Measurements from ENCODE around the gene TRAP1. TPM values are rescaled to one million over a fixed set of nuclear protein-coding genes. Genes with fewer than 3 reads are reported as not detected.
"Not testable (repeated sequence)": the region's sequence is repeated elsewhere in the genome, so short reads cannot be mapped to it uniquely, and the experiment has no call there.

TRAP1 gene
- polyA plus RNA-seq, 1 of the 3 experiments (the other 2 are of a cell fraction), result 129 TPM

DNA sequence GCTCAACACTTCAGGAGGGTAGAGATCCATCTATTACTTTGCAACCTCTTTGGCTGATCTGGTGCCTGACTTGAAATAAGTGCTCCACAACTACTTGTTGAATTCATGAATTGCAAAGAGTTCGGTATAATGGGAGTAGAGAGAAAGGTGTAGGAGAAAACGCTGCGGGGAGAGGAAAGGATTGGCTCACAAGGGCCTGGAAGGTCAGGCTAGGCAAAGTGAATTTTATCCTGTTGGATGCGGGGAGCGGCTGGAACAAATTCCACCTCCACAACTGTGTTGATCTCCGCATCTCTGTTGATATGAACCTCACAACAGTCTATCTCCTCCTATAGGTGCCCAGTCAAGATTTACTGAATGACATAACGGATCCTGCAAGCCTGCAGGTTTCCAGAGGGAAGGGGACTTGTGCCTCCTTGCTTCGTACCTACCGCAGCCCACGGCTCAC, 106.6 kb downstream of the TRAP1 start:
- DNase-seq, result no peak
- H3K9me2 ChIP-seq, result no peaks in the 10 kb centered on the region
- no peaks in the 10 kb centered on the region for H3F3A ChIP-seq (replicated peaks; ENCODE audit: insufficient read depth)
- H3K79me2 ChIP-seq (ENCODE audit: insufficient read depth), result peaks cover 51% of the 10 kb centered on the region
- peak overlapping the region; percentile 88 for H3K4me2 ChIP-seq
- ChIA-PET CTCF (no interaction called here), POLR2A (no interaction called here)
- H3K9me3 ChIP-seq, result no peaks in the 10 kb centered on the region
- H4K20me1 ChIP-seq (ENCODE audit: insufficient read depth), result no peaks in the 10 kb centered on the region
- H3K4me3 ChIP-seq (ENCODE audit: low read depth in 2 of 2, low read length in 1 of 2), result peak overlapping the region; percentile 71 to 98
- H2AFZ ChIP-seq (ENCODE audit: low read depth), result peak overlapping the region; percentile 96
- H3K36me3 ChIP-seq (replicated peaks in 1 of 2; ENCODE audit: control insufficient read depth in 1 of 2, insufficient read depth in 2 of 2, low read length in 1 of 2), result peaks cover 7 to 8% of the 10 kb centered on the region in 2 experiments
- H3K9ac ChIP-seq, result peak overlapping the region; percentile 86
- no peaks in the 10 kb centered on the region for H3K27me3 ChIP-seq (ENCODE audit: insufficient read depth)
- H3K27ac ChIP-seq (ENCODE audit: low read depth in 2 of 2, low read length in 1 of 2), result peak overlapping the region; percentile 63 to 83; a peak in 3 of 4 replicates
- peaks cover 10 to 12% of the 10 kb centered on the region in 2 experiments for H3K4me1 ChIP-seq (ENCODE audit: control insufficient read depth in 1 of 2, insufficient read depth in 2 of 2, low read depth in 1 of 2, low read length in 1 of 2)
- WGBS (ENCODE audit: low lambda C conversion rate), result 11% methylated on average over 8 of the region's 10 CpGs
- TF ChIP-seq YY1 (IDR thresholded peaks at IDR 0.05; ENCODE audit: low read depth), result no peak
- TF ChIP-seq, protein P1, sequence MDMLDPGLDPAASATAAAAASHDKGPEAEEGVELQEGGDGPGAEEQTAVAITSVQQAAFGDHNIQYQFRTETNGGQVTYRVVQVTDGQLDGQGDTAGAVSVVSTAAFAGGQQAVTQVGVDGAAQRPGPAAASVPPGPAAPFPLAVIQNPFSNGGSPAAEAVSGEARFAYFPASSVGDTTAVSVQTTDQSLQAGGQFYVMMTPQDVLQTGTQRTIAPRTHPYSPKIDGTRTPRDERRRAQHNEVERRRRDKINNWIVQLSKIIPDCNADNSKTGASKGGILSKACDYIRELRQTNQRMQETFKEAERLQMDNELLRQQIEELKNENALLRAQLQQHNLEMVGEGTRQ (IDR thresholded peaks at IDR 0.05; ENCODE audit: borderline replicate concordance, low read depth, low read length), result no peak
- TF ChIP-seq, protein P2, sequence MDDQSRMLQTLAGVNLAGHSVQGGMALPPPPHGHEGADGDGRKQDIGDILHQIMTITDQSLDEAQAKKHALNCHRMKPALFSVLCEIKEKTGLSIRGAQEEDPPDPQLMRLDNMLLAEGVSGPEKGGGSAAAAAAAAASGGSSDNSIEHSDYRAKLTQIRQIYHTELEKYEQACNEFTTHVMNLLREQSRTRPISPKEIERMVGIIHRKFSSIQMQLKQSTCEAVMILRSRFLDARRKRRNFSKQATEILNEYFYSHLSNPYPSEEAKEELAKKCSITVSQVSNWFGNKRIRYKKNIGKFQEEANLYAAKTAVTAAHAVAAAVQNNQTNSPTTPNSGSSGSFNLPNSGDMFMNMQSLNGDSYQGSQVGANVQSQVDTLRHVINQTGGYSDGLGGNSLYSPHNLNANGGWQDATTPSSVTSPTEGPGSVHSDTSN (IDR thresholded peaks at IDR 0.05), result no peak

GRCh38 chr16:3609895-3610697, 107.2 kb downstream of the TRAP1 start:
- H3K4me1 ChIP-seq (ENCODE audit: control insufficient read depth in 1 of 2, insufficient read depth in 2 of 2, low read depth in 1 of 2, low read length in 1 of 2), result peaks cover 10 to 12% of the 10 kb centered on the region in 2 experiments
- ChIA-PET CTCF (no interaction called here), POLR2A (no interaction called here)
- DNase-seq, result no peak
- H3K36me3 ChIP-seq (replicated peaks in 1 of 2; ENCODE audit: control insufficient read depth in 1 of 2, insufficient read depth in 2 of 2, low read length in 1 of 2), result peaks cover 7 to 8% of the 10 kb centered on the region in 2 experiments
- no peaks in the 10 kb centered on the region for H4K20me1 ChIP-seq (ENCODE audit: insufficient read depth)
- peak overlapping the region; percentile 88 for H3K4me2 ChIP-seq
- no peaks in the 10 kb centered on the region for H3K9me2 ChIP-seq
- peak overlapping the region; percentile 96 for H2AFZ ChIP-seq (ENCODE audit: low read depth)
- peak overlapping the region; percentile 71 to 98; a peak in 3 of 4 replicates for H3K4me3 ChIP-seq (ENCODE audit: low read depth in 2 of 2, low read length in 1 of 2)
- TF ChIP-seq, protein P2 (IDR thresholded peaks at IDR 0.05), result no peak
- TF ChIP-seq MAX (IDR thresholded peaks at IDR 0.05; ENCODE audit: low read depth) (no peak), FOXM1 (IDR thresholded peaks at IDR 0.05; ENCODE audit: low read depth) (no peak), POLR2AphosphoS5 (IDR thresholded peaks at IDR 0.05; ENCODE audit: low read depth, low read length) (no peak), RCOR1 (IDR thresholded peaks at IDR 0.05; ENCODE audit: low read length) (no peak), EP300 (IDR thresholded peaks at IDR 0.05; ENCODE audit: borderline replicate concordance in 1 of 2, low read depth in 1 of 2, low read length in 1 of 2) (no peak), RXRA (IDR thresholded peaks at IDR 0.05; ENCODE audit: borderline replicate concordance, low read depth) (no peak), FOXJ3 (CRISPR knock-in tag; IDR thresholded peaks at IDR 0.05) (no peak)
- TF ChIP-seq, protein P3, sequence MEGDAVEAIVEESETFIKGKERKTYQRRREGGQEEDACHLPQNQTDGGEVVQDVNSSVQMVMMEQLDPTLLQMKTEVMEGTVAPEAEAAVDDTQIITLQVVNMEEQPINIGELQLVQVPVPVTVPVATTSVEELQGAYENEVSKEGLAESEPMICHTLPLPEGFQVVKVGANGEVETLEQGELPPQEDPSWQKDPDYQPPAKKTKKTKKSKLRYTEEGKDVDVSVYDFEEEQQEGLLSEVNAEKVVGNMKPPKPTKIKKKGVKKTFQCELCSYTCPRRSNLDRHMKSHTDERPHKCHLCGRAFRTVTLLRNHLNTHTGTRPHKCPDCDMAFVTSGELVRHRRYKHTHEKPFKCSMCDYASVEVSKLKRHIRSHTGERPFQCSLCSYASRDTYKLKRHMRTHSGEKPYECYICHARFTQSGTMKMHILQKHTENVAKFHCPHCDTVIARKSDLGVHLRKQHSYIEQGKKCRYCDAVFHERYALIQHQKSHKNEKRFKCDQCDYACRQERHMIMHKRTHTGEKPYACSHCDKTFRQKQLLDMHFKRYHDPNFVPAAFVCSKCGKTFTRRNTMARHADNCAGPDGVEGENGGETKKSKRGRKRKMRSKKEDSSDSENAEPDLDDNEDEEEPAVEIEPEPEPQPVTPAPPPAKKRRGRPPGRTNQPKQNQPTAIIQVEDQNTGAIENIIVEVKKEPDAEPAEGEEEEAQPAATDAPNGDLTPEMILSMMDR (IDR thresholded peaks at IDR 0.05), result no peak
- H3K79me2 ChIP-seq (ENCODE audit: insufficient read depth), result peaks cover 44% of the 10 kb centered on the region
- no peaks in the 10 kb centered on the region for H3K27me3 ChIP-seq (ENCODE audit: insufficient read depth)
- peak overlapping the region; percentile 86; the same call in 1 of the 2 replicates for H3K9ac ChIP-seq
- WGBS (ENCODE audit: low lambda C conversion rate), result 91% methylated on average over 14 of the region's 14 CpGs
- no peak overlapping the region for H3K27ac ChIP-seq (ENCODE audit: low read depth in 2 of 2, low read length in 1 of 2)
- H3K9me3 ChIP-seq, result no peaks in the 10 kb centered on the region
- no peaks in the 10 kb centered on the region for H3F3A ChIP-seq (replicated peaks; ENCODE audit: insufficient read depth)

DNA sequence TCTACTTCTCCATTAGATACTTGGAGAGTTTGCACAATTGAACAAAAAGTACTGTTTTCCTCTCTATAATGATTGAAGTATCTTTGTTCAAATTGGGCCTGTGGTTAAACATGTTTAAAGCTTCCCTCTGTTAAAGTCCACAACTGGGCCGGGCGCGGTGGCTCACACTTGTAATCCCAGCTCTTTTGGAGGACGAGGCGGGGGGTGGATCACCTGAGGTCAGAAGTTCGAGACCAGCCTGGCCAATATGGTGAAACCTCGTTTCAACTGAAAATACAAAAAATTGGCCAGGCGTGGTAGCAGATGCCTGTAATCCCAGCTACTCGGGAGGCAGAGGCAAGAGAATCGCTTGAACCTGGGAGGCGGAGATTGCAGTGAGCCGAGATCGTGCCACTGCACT, 108.3 kb downstream of the TRAP1 start:
- H2AFZ ChIP-seq (ENCODE audit: low read depth); H3K27me3 ChIP-seq (ENCODE audit: insufficient read depth); H4K20me1 ChIP-seq (ENCODE audit: insufficient read depth); H3K36me3 ChIP-seq (replicated peaks in 1 of 2; ENCODE audit: control insufficient read depth in 1 of 2, insufficient read depth in 2 of 2, low read length in 1 of 2); H3F3A ChIP-seq (replicated peaks; ENCODE audit: insufficient read depth); CTCF ChIA-PET; H3K9me2 ChIP-seq; H3K4me3 ChIP-seq (ENCODE audit: low read depth in 2 of 2, low read length in 1 of 2); H3K9me3 ChIP-seq; POLR2A ChIA-PET; H3K9ac ChIP-seq; H3K4me2 ChIP-seq; DNase-seq; H3K27ac ChIP-seq (ENCODE audit: low read depth in 2 of 2, low read length in 1 of 2): not testable (repeated sequence)
- 94% methylated on average over 13 of the region's 13 CpGs for WGBS (ENCODE audit: low lambda C conversion rate)
- H3K4me1 ChIP-seq (ENCODE audit: control insufficient read depth in 1 of 2, insufficient read depth in 2 of 2, low read depth in 1 of 2, low read length in 1 of 2), result peaks cover 10 to 12% of the 10 kb centered on the region in 2 experiments
- H3K79me2 ChIP-seq (ENCODE audit: insufficient read depth), result peaks cover 33% of the 10 kb centered on the region
